Uterus (tissue), 4 donors: ENCODE results near the gene QRICH2. TPM values are rescaled to one million over a fixed set of nuclear protein-coding genes. Genes with fewer than 3 reads are reported as not detected.

Experiments
- DNase-seq, 2 donors: peaks; one replicate each; pipeline ENCODE4 v3.0.0-alpha.2; 2019 to 2020
- H3K27ac ChIP-seq, 2 donors: fragments of 200-600 bp; sonication (generic); 1 replicate in 1 of 2; 2 replicates in 1 of 2; pipeline ENCODE4 v1.5.1; 2016 to 2018
- H3K27me3 ChIP-seq, 2 donors: fragments of 200-600 bp; sonication (generic); one replicate each; pipeline ENCODE4 v1.5.1; 2018 to 2019; ENCODE audit warnings: control low read depth in 1 of 2
- H3K36me3 ChIP-seq, 2 donors: fragments of 200-600 bp; sonication (generic); one replicate each; pipeline ENCODE4 v1.5.1; 2019; ENCODE audit warnings: control low read depth in 1 of 2
- H3K4me1 ChIP-seq, 2 donors: fragments of 200-600 bp; sonication (generic); one replicate each; pipeline ENCODE4 v1.5.1; 2018 to 2019; ENCODE audit warnings: control low read depth in 1 of 2
- H3K4me3 ChIP-seq, 2 donors: fragments of 200-600 bp; sonication (generic); 1 replicate in 1 of 2; 2 replicates in 1 of 2; pipeline ENCODE4 v1.5.1; 2018 to 2019; ENCODE audit warnings: mild to moderate bottlenecking in 1 of 2
- H3K9me3 ChIP-seq, 2 donors: fragments of 200-600 bp; sonication (generic); one replicate each; pipeline ENCODE4 v1.5.1; 2019; ENCODE audit warnings: control low read depth in 1 of 2
- CTCF ChIP-seq, 4 experiments: fragments of 200-600 bp in 2 of 4; fragments of 450-650 bp in 2 of 4; sonication (generic) in 2 of 4; IDR thresholded peaks; one replicate each; pipeline ENCODE4 v1.5.1; 2016 to 2019; ENCODE audit warnings: antibody characterized with exemption in 4 of 4, mild to moderate bottlenecking in 2 of 4, moderate library complexity in 1 of 4
- POLR2A ChIP-seq, 2 donors: fragments of 450-650 bp; IDR thresholded peaks; one replicate each; pipeline ENCODE4 v1.6.1; 2016; ENCODE audit warnings: antibody characterized with exemption in 2 of 2, mild to moderate bottlenecking in 1 of 2, moderate library complexity in 1 of 2
- intact Hi-C: fragments of 100-400 bp; cut with DNase I; formaldehyde crosslinking; loops from one replicate; pipeline ENCODE4 v1.15.1; 2023; ENCODE audit warnings: low total_unique reads
- total RNA-seq, 4 donors: library from RNA; depleted of rRNA in 3 of 4; stranded (reverse); fragments of >200 nt in 3 of 4; gene quantifications; one replicate each; pipeline versions ENCODE4 v1.1.0 to v1.2.4, GENCODE V29; 2014 to 2023
- donor health status: DM: yes; HTN: yes; CAD: no.

The QRICH2 gene
- total RNA-seq, 4 donors from 2014 or later, result under 0.01 to 7.2 (median 4.4) TPM

DNA sequence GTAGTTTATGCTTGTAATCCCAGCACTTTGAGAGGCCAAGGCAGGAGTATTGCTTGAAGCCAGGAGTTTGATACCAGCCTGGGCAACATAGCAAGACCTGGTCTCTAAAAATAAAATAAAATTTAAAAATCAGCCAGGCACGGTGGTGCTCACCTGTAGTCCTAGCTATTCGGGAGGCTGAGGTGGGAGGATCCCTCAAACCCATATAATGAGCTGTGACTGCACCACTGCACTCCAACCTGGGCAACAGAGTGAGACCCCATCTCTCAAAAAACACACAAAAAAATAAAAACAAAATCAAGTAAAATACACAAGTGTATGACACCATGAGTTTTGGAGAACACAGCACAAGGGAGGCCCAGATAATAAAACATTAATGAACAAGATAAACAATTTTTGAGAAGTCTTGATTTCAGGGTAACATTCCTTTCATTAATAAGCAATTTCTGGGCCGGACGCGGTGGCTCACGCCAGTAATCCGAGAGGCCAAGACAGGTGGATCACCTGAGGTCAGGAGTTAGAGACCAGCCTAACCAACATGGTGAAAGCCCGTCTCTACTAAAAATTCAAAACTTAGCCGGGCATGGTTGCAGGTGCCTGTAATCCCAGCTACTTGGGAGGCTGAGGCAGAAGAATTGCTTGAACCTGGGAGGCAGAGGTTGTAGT lies 27.8 kb upstream of the QRICH2 start:
- no peak overlapping the region for H3K27ac ChIP-seq
- H3K4me3 ChIP-seq, result no peak overlapping the region
- no peaks in the 10 kb centered on the region for H3K4me1 ChIP-seq
- H3K9me3 ChIP-seq, result no peaks in the 10 kb centered on the region
- intact Hi-C loops, result no loop called here
- H3K27me3 ChIP-seq, result no peaks in the 10 kb centered on the region
- H3K36me3 ChIP-seq, result no peaks in the 10 kb centered on the region
- DNase-seq, result no peak
- TF ChIP-seq CTCF (IDR thresholded peaks at IDR 0.05) (no peak), POLR2A (IDR thresholded peaks at IDR 0.05) (no peak)

DNA sequence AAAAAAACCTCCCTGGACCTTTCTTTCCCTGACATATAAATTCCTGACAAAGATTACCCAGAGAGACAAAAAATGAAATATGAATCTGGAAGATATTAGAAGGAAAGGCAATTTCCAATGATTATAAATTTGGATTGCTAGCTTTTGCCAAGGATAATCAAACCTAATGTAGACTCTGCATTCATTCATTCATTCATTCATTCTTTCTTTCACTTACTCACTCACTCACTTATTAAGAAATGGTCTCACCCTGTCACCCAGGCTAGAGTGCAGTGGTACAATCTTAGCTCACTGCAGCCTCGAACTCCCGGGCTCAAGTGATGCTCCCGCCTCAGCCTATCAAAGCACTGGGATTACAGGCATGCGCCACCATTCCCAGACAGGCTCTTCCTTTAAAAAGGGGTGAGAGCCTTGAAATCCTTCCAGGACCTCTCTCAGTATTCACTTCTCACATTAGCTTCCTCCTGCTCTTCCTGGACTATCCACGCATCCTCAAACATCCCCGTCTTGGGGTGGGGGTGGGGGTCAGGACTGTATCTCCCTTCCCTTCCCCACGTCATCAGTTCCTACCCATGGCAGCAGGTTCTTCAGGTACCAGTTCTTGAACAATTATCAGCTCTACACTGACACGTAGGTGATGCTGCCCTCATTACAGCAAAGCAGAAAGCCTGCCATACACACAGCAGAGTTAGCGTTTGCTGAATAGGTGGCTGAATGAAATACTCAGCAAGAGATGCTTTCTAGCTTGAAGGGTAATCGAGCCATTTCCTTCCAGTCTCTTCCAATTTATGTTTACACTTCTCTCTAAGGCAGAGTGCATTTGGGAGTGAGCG lies 25.8 kb upstream of the QRICH2 start:
- intact Hi-C loops, result no loop called here
- no peak for DNase-seq
- TF ChIP-seq CTCF (IDR thresholded peaks at IDR 0.05) (no peak), POLR2A (IDR thresholded peaks at IDR 0.05) (no peak)

DNA sequence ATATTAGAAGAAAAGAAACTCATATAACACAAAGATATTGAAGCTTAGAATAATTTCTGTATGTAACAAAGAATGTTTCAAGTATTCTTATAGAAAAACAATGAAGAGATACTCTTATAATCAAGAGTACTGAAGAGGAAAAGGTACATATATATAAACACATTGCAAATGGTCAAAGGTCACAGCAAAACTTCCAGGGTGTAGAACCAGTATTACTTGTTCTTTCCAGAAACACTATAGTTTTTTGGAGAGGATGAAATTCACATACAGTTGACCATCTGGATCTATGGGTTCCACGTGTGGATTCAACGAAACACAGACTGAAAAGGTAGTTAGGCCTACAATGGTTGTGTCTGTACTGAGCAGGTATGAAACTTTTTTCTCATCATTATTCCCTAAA lies 23.0 kb upstream of the QRICH2 start:
- intact Hi-C loops, result no loop called here
- Histone ChIP-seq H3K9me3 (no peaks in the 10 kb centered on the region), H3K4me3 (no peak overlapping the region), H3K36me3 (no peaks in the 10 kb centered on the region), H3K4me1 (no peaks in the 10 kb centered on the region), H3K27ac (no peak overlapping the region), H3K27me3 (no peaks in the 10 kb centered on the region)
- no peak for DNase-seq
- TF ChIP-seq CTCF (IDR thresholded peaks at IDR 0.05) (no peak), POLR2A (IDR thresholded peaks at IDR 0.05) (no peak)

More for the DNA sequence above, 25.8 kb upstream of the QRICH2 start:
- H3K36me3 ChIP-seq, result no peaks in the 10 kb centered on the region
- no peaks in the 10 kb centered on the region for H3K4me1 ChIP-seq
- no peaks in the 10 kb centered on the region for H3K27me3 ChIP-seq
- H3K27ac ChIP-seq, result no peak overlapping the region
- no peaks in the 10 kb centered on the region for H3K9me3 ChIP-seq
- H3K4me3 ChIP-seq, result no peak overlapping the region

GRCh38 chr17:76329664-76330063 lies 21.6 kb upstream of the QRICH2 start:
- TF ChIP-seq CTCF (IDR thresholded peaks at IDR 0.05) (no peak), POLR2A (IDR thresholded peaks at IDR 0.05) (no peak)
- H3K36me3 ChIP-seq, result no peaks in the 10 kb centered on the region
- no peaks in the 10 kb centered on the region for H3K9me3 ChIP-seq
- no peak overlapping the region for H3K4me3 ChIP-seq
- H3K27me3 ChIP-seq, result no peaks in the 10 kb centered on the region
- H3K27ac ChIP-seq, result no peak overlapping the region
- no peak for DNase-seq
- intact Hi-C loops, result no loop called here
- no peaks in the 10 kb centered on the region for H3K4me1 ChIP-seq

GRCh38 chr17:76327696-76328095 lies 19.6 kb upstream of the QRICH2 start:
- Histone ChIP-seq H3K4me1 (no peaks in the 10 kb centered on the region), H3K36me3 (no peaks in the 10 kb centered on the region), H3K27ac (no peak overlapping the region), H3K27me3 (no peaks in the 10 kb centered on the region), H3K9me3 (no peaks in the 10 kb centered on the region), H3K4me3 (no peak overlapping the region)
- intact Hi-C loops, result no loop called here
- no peak for DNase-seq
- TF ChIP-seq CTCF (IDR thresholded peaks at IDR 0.05), result no peak
- no peak for TF ChIP-seq POLR2A (IDR thresholded peaks at IDR 0.05)
